IPS DF 4.7 (cell line): ENCODE measurements around the gene PCMT1.
"Not testable (repeated sequence)": the region's sequence is repeated elsewhere in the genome, so short reads cannot be mapped to it uniquely, and the experiment has no call there.

Source experiments
- DNase-seq: peaks from one replicate; pipeline ENCODE4 v3.0.0-alpha.2; 2013; ENCODE audit warnings: low spot score; ENCODE audit errors: extremely low read depth

The PCMT1 gene

GRCh38 chr6:149749594-149750135 lies at the start of gene PCMT1:
PCMT1 (plus strand) TSS chr6:149749741; CDS start chr6:149749902, 161 bp downstream.
- no peak for DNase-seq

GRCh38 chr6:149701714-149702113 lies 47.8 kb upstream of the PCMT1 start:
- no peak for DNase-seq

GRCh38 chr6:149711711-149712110 lies 37.8 kb upstream of the PCMT1 start:
- no peak for DNase-seq

GRCh38 chr6:149714442-149714841 lies 35.1 kb upstream of the PCMT1 start:
- DNase-seq, result no peak

GRCh38 chr6:149716181-149716963 lies 33.2 kb upstream of the PCMT1 start:
- no peak for DNase-seq

- no peak for DNase-seq
Observed at GRCh38 chr6:149717255-149717587, 32.3 kb upstream of the PCMT1 start.

- no peak for DNase-seq
Observed at GRCh38 chr6:149717588-149718458, 31.7 kb upstream of the PCMT1 start, which contains the start of gene LATS1. LATS1 (minus strand) TSS chr6:149718101; CDS start chr6:149702126, 15,975 bp downstream.

- DNase-seq, result no peak
Observed at GRCh38 chr6:149719531-149719930, 30.0 kb upstream of the PCMT1 start.

- no peak for DNase-seq
Observed at GRCh38 chr6:149723262-149723661, 26.3 kb upstream of the PCMT1 start.

GRCh38 chr6:149723771-149724417 lies 25.6 kb upstream of the PCMT1 start:
- DNase-seq, result no peak

GRCh38 chr6:149725785-149726184 lies 23.8 kb upstream of the PCMT1 start:
- no peak for DNase-seq

GRCh38 chr6:149727793-149728498 lies 21.6 kb upstream of the PCMT1 start:
- DNase-seq, result no peak

GRCh38 chr6:149728499-149729234 lies 20.9 kb upstream of the PCMT1 start:
- DNase-seq, result no peak

GRCh38 chr6:149729824-149730223 lies 19.7 kb upstream of the PCMT1 start:
- DNase-seq, result no peak

GRCh38 chr6:149733089-149733720 lies 16.3 kb upstream of the PCMT1 start:
- no peak for DNase-seq

- no peak for DNase-seq
Observed at GRCh38 chr6:149734915-149735314, 14.6 kb upstream of the PCMT1 start.

GRCh38 chr6:149745252-149745651 lies 4.3 kb upstream of the PCMT1 start:
- DNase-seq, result not testable (repeated sequence)

- DNase-seq, result no peak
Observed at GRCh38 chr6:149746147-149746946, 3.2 kb upstream of the PCMT1 start, which contains the start of gene NUP43. NUP43 (minus strand) TSS chr6:149746529; CDS start chr6:149746495, 34 bp downstream.

GRCh38 chr6:149749082-149749593 lies 403 bp upstream of the PCMT1 start:
- not testable (repeated sequence) for DNase-seq
